ENCODE measurements around the gene FGF14.

GRCh38 chr13:102191951-102192502 is 209.8 kb downstream of the FGF14 start:
- TF ChIP-seq CTCF (IDR thresholded peaks at IDR 0.05) = no peak
- no peak for TF ChIP-seq POLR2A (IDR thresholded peaks at IDR 0.05)
